Stimulated activated CD8-positive, alpha-beta memory T cell treated with anti-CD3 and anti-CD28 coated beads, Interleukin-12 subunit alpha, Interleukin-12 subunit beta, amount 100 ng/mL, for 1 hour (primary cell): ENCODE measurements around the gene FOXP2.

ENCODE experiments used
- DNase-seq: peaks from one replicate; pipeline ENCODE4 v3.0.0-alpha.2; 2020; ENCODE audit warnings: low read depth

FOXP2 gene

DNA sequence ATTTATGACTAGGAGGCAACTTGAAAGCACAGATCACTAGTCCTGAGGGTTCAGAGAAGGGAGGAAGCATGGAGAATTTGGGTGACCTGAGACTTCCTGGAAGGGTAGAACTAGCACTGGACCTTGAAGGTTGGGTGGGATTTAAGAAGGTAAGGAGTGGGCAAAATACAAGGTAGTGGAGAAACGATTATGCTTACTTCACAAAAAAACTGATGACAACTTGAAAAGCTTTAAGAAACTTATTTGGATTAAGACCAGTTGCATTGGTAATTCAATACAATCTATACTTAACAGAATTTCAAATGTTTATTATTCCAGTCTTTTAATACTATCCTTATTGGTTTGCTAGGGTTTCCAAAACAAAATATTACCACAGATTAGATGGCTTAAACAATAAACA, 308.7 kb downstream of the FOXP2 start:
- no peak for DNase-seq

DNA sequence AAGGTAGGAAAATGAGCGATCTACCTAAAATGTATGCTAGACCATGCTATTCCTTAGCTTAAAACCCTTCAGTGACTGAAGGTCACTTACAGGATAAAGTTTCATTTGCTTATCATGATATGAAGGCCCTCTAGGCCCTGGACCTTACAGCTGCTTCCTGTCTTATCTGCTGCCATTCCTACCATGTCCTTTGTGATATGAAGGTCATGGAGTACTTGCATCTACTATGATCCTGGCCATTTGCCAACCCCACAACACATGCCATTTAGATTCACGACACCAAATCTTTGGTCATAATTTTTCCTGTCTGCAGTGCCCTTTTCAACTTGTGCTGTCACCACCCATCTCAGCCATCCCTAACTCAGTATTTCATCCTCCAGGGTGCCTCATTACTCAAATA, 325.5 kb downstream of the FOXP2 start:
- DNase-seq, result no peak

- DNase-seq, result no peak
These were observed 326.3 kb downstream of the FOXP2 start for GRCh38 chr7:114740941-114741340.

- no peak for DNase-seq
These were observed 327.3 kb downstream of the FOXP2 start for GRCh38 chr7:114741911-114742310.
